HepG2 (cell line): ENCODE results near the gene DUSP16. TPM values are rescaled to one million over a fixed set of nuclear protein-coding genes. Genes with fewer than 3 reads are reported as not detected.

Experiments
- ATAC-seq: fragments of 200-7000 bp; cut with Tn5 transposase; 3 replicates; pipeline ENCODE4 v1.9.1; 2020; ENCODE audit warnings: mild to moderate bottlenecking, moderate library complexity
- BruUV-seq: library from RNA; stranded (reverse); fragments of 400-500 nt; replicated peaks from 2 replicates; lab custom pipeline; 2021; lab: Mats Ljungman, UMichigan
- CTCF ChIA-PET: fragments of 300-600 bp; formaldehyde crosslinking; extraction: SDS; loops from one replicate; lab custom pipeline; 2021; ENCODE audit warnings: low total read pairs, inconsistent platforms, low intra/inter-chr PET ratio; lab: Yijun Ruan, JAX
- POLR2A ChIA-PET: fragments of 350-600 bp; sonication (Branson Sonifier 250); formaldehyde crosslinking; loops from one replicate; lab custom pipeline; 2020; ENCODE audit warnings: antibody characterized with exemption, inconsistent platforms; lab: Yijun Ruan, JAX
- DNase-seq: peaks from one replicate; pipeline ENCODE4 v3.0.0-alpha.2; 2015; ENCODE audit warnings: low spot score
- FAIRE-seq: peaks from 3 replicates; lab custom pipeline; 2011; peaks lifted over from hg19 to GRCh38; lab: Jason Lieb, UNC
- H2AFZ ChIP-seq: one replicate; pipeline ENCODE4 v1.6.1; 2011; ENCODE audit warnings: low read length, inconsistent platforms
- H3K27ac ChIP-seq: fragments of 300-600 bp; 3 replicates; pipeline ENCODE4 v1.8.0; 2011; ENCODE audit warnings: mixed run types, mild to moderate bottlenecking, mixed read lengths, low read length, inconsistent platforms; ENCODE audit not compliant: insufficient read depth; ENCODE audit errors: extremely low read length
- H3K27me3 ChIP-seq, 2 experiments: fragments of 200-600 bp in 1 of 2; 2 replicates in 1 of 2; 3 replicates in 1 of 2; pipeline versions ENCODE4 v1.6.0 to v1.8.0; 2011; ENCODE audit warnings: low read length in 2 of 2, mild to moderate bottlenecking in 2 of 2, moderate library complexity in 2 of 2, inconsistent platforms in 1 of 2; ENCODE audit not compliant: insufficient read depth in 2 of 2, control insufficient read depth in 1 of 2
- H3K36me3 ChIP-seq, 2 experiments: fragments of 200-600 bp in 1 of 2; replicated peaks in 1 of 2; 2 replicates in 1 of 2; 3 replicates in 1 of 2; pipeline versions ENCODE4 v1.5.1 to v1.8.0; 2011; ENCODE audit warnings: low read length in 2 of 2, inconsistent platforms in 1 of 2; ENCODE audit not compliant: insufficient read depth in 2 of 2, control insufficient read depth in 1 of 2
- H3K4me1 ChIP-seq: 2 replicates; pipeline ENCODE4 v1.5.1; 2012; ENCODE audit warnings: low read length, inconsistent platforms; ENCODE audit not compliant: insufficient read depth
- H3K4me2 ChIP-seq: 2 replicates; pipeline ENCODE4 v1.6.0; 2011; ENCODE audit warnings: low read depth, low read length, inconsistent platforms
- H3K4me3 ChIP-seq, 3 experiments: fragments of 200-600 bp in 1 of 3; sonication (generic), shearing (Covaris generic) in 1 of 3; replicated peaks in 1 of 3; 2 replicates each; pipeline ENCODE4 v1.5.1; 2011 to 2016; ENCODE audit warnings: low read length in 3 of 3, inconsistent platforms in 2 of 3, low read depth in 2 of 3, mild to moderate bottlenecking in 2 of 3, control low read depth in 1 of 3, mixed read lengths in 1 of 3; ENCODE audit not compliant: insufficient read depth in 1 of 3
- H3K79me2 ChIP-seq: one replicate; pipeline ENCODE4 v1.6.1; 2011; ENCODE audit warnings: low read length, inconsistent platforms; ENCODE audit not compliant: insufficient read depth
- H3K9ac ChIP-seq: 2 replicates; pipeline ENCODE4 v1.6.0; 2011; ENCODE audit warnings: mild to moderate bottlenecking, low read depth, low read length, inconsistent platforms; ENCODE audit not compliant: insufficient read depth
- H3K9me3 ChIP-seq: 2 replicates; pipeline ENCODE4 v1.5.1; 2012; ENCODE audit warnings: mild to moderate bottlenecking, low read length
- H4K20me1 ChIP-seq: 2 replicates; pipeline ENCODE4 v1.6.0; 2011; ENCODE audit warnings: inconsistent platforms, mild to moderate bottlenecking, low read length, moderate library complexity; ENCODE audit not compliant: insufficient read depth
- ATAD3A ChIP-seq: sonication (generic); formaldehyde crosslinking; IDR thresholded peaks from 2 replicates; pipeline ENCODE4 v1.4.0; 2020; ENCODE audit warnings: missing genetic modification reagents
- ATF7 ChIP-seq, 2 experiments: fragments of 450-650 bp in 1 of 2; sonication (generic) in 1 of 2; formaldehyde crosslinking in 1 of 2; IDR thresholded peaks; 2 replicates each; pipeline versions ENCODE4 v1.4.0 to v1.6.1; 2016 to 2020; ENCODE audit warnings: antibody characterized with exemption in 1 of 2, mild to moderate bottlenecking in 1 of 2, missing genetic modification reagents in 1 of 2
- CSRNP1 ChIP-seq: sonication (generic); formaldehyde crosslinking; IDR thresholded peaks from 2 replicates; pipeline ENCODE4 v1.8.1; 2023; ENCODE audit warnings: mild to moderate bottlenecking, missing genetic modification reagents
- HCFC1 ChIP-seq: fragments of 150-350 bp; IDR thresholded peaks from 2 replicates; pipeline ENCODE4 v1.6.1; 2014; ENCODE audit warnings: low read depth, low read length
- KLF6 ChIP-seq: IDR thresholded peaks from 2 replicates; pipeline ENCODE4 v1.8.0; 2016; ENCODE audit warnings: missing biosample characterization, missing genetic modification reagents
- KLF9 ChIP-seq: IDR thresholded peaks from 2 replicates; pipeline ENCODE4 v1.6.1; 2016; ENCODE audit warnings: low read depth
- NFYB ChIP-seq: sonication (generic); formaldehyde crosslinking; IDR thresholded peaks from 2 replicates; pipeline ENCODE4 v1.4.0; 2020; ENCODE audit warnings: missing genetic modification reagents
- PCBP2 ChIP-seq: fragments of 200-400 bp; formaldehyde crosslinking; optimal IDR thresholded peaks from 2 replicates; pipeline ENCODE3; 2018; ENCODE audit warnings: low read length, low read depth; ENCODE audit not compliant: poor library complexity, severe bottlenecking
- PHF5A ChIP-seq: IDR thresholded peaks from one replicate; pipeline ENCODE4 v1.6.1; 2018; ENCODE audit warnings: low read depth, missing genetic modification reagents; ENCODE audit not compliant: unreplicated experiment
- RBFOX2 ChIP-seq: fragments of 200-400 bp; formaldehyde crosslinking; IDR thresholded peaks from 2 replicates; pipeline ENCODE4 v1.6.1; 2017; ENCODE audit warnings: low read depth, mild to moderate bottlenecking, low read length
- ZKSCAN5 ChIP-seq: sonication (generic); formaldehyde crosslinking; IDR thresholded peaks from 2 replicates; pipeline ENCODE4 v1.5.1; 2020; ENCODE audit warnings: mild to moderate bottlenecking, missing genetic modification reagents
- ZNF138 ChIP-seq: sonication (generic); formaldehyde crosslinking; IDR thresholded peaks from 2 replicates; pipeline ENCODE4 v1.5.0; 2020; ENCODE audit warnings: mild to moderate bottlenecking, low read depth, missing genetic modification reagents
- ZNF234 ChIP-seq: sonication (generic); formaldehyde crosslinking; conservative IDR thresholded peaks from 2 replicates; pipeline ENCODE4 v1.5.1; 2020; ENCODE audit warnings: mild to moderate bottlenecking, missing genetic modification reagents
- ZNF251 ChIP-seq: sonication (generic); formaldehyde crosslinking; IDR thresholded peaks from 2 replicates; pipeline ENCODE4 v1.9.0; 2021; ENCODE audit warnings: mild to moderate bottlenecking, missing genetic modification reagents
- ZNF33B ChIP-seq: sonication (generic); formaldehyde crosslinking; IDR thresholded peaks from 2 replicates; pipeline ENCODE4 v1.5.1; 2020; ENCODE audit warnings: mild to moderate bottlenecking, missing genetic modification reagents
- ZNF761 ChIP-seq: sonication (generic); formaldehyde crosslinking; conservative IDR thresholded peaks from 2 replicates; pipeline ENCODE4 v1.4.0; 2020; ENCODE audit warnings: mild to moderate bottlenecking, missing genetic modification reagents
- WGBS: methylation state at CpG from one replicate; pipeline ENCODE4 v1.1.6; 2017; ENCODE audit warnings: low lambda C conversion rate; 5-methylcytosine and 5-hydroxymethylcytosine counted together
- in situ Hi-C: cut with HindIII; loops from 2 replicates; pipeline ENCODE4 v1.10.0; 2017; ENCODE audit warnings: low pct_unique_long_range_greater_than_20kb; ENCODE audit not compliant: extremely low pct_ligation_motif_present
- intact Hi-C: fragments of 100-400 bp; cut with micrococcal nuclease; formaldehyde crosslinking; loops from one replicate; pipeline ENCODE4 v1.10.0; 2022; ENCODE audit not compliant: unreplicated experiment
- polyA plus RNA-seq, 8 experiments: library from polyadenylated mRNA; depleted of rRNA in 3 of 8; stranded (reverse) in 7 of 8; unstranded in 1 of 8; fragments of >200 nt; fragmentation: Illumina TruSeq in 4 of 8; extraction: Trizol in 4 of 8; gene quantifications; 2 replicates each; pipeline versions ENCODE4 v1.2.1 to v1.2.3, GENCODE V29; 2011 to 2016; ENCODE audit warnings: low read depth in 4 of 8, missing spikeins in 1 of 8, mixed read lengths in 1 of 8; ENCODE audit not compliant: insufficient read depth in 1 of 8
- total RNA-seq, 5 experiments: library from RNA; depleted of rRNA; stranded (reverse); fragments of >200 nt; fragmentation: Illumina TruSeq; extraction: Trizol; gene quantifications; 2 replicates each; pipeline ENCODE4 v1.2.3, GENCODE V29; 2016; ENCODE audit warnings: low read depth in 1 of 5
- TF ChIP-seq, protein P1 (sequence below): sonication (generic); formaldehyde crosslinking; IDR thresholded peaks from 2 replicates; pipeline ENCODE4 v1.9.0; 2022; ENCODE audit warnings: low read depth, missing genetic modification reagents

The DUSP16 gene
- total and polyA plus RNA-seq, 2 of the 13 experiments (the other 11 are each of a cell fraction or from before 2014, with no cell fraction given): 45.7 to 46.6 TPM

DNA sequence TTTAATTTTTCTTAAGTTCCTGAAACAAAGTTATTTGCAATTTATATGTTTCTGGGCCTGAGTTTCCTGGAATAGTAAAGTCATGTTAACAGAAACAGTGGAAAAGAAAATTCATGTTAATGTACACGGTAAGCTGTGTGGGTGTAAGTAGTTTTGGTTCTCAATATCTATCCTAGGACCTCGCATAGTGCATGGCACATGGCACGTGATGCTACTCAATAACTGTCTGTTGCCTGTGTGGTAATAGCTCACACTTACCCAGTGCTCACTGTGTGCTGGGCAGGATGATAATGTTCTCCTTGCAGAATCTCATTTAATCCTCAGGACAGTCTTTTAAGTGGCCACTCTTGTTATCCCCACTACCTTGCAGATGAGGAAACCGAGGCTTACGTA is 100.7 kb downstream of the DUSP16 start (continued):
- TF ChIP-seq PCBP2 (no peak), ZNF761 (CRISPR knock-in tag) (no peak), ATAD3A (CRISPR knock-in tag) (no peak), PHF5A (no peak), NFYB (CRISPR knock-in tag) (no peak)
- TF ChIP-seq, protein P1, sequence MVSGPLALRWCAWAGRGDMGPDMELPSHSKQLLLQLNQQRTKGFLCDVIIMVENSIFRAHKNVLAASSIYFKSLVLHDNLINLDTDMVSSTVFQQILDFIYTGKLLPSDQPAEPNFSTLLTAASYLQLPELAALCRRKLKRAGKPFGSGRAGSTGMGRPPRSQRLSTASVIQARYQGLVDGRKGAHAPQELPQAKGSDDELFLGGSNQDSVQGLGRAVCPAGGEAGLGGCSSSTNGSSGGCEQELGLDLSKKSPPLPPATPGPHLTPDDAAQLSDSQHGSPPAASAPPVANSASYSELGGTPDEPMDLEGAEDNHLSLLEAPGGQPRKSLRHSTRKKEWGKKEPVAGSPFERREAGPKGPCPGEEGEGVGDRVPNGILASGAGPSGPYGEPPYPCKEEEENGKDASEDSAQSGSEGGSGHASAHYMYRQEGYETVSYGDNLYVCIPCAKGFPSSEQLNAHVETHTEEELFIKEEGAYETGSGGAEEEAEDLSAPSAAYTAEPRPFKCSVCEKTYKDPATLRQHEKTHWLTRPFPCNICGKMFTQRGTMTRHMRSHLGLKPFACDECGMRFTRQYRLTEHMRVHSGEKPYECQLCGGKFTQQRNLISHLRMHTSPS (CRISPR knock-in tag): no peak

DNA sequence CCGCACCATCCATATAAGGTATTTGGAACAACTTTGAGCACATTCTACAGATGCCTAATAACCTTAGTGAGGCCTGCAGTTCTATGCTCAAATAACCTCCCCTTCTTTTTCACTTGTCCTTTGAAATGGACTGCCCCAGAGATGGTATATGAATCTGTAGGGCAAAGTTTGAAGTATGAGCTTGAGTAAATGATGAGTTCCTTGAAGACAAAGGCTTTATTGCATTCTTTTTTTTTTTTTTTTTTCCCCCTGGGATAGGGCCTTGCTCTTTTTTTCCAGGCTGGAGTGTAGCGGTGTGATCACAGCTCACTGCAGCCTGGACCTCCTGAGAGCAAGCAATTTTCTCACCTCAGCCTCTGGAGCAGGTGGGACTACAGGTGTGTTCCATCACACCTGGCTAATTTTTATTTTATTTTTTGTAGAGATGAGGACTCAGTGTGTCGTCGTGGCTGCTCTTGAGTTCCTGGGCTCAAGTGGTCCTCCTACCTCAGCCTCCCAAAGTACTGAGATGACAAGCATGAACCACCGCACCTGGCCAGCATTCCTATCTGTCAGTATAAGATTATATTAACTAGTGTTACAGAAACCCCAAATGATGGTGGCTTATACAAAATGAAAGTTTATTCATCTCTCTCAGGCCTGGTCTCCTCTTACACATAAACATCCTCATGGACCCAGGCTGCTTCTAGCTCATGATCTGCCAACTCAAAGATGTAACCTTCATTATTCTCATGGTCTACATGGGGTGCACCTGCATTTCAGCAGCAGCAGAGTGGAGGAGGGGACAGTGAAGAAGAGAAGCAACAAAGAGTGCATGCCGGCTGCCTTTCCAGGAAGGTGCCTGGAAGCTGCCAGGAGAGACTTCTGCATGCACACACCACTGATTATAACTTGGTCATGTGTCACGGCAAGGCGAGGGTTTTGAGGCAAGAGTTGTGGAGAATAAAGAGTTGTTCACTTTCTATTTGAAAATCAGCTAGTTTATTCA is 101.4 kb downstream of the DUSP16 start:
- in situ Hi-C loops: no loop called here
- DNase-seq: no peak

More for the DNA sequence above, 101.4 kb downstream of the DUSP16 start:
- 96% methylated on average over 8 of the region's 8 CpGs for WGBS
- ChIA-PET POLR2A (no interaction called here), CTCF (no interaction called here)
- no peaks in the 10 kb centered on the region for H3K9me3 ChIP-seq
- no peak overlapping the region for H3K4me2 ChIP-seq
- no peak for ATAC-seq
- H2AFZ ChIP-seq: no peak overlapping the region
- no peak overlapping the region for H3K27ac ChIP-seq
- BruUV-seq: no TSS peak
- no peaks in the 10 kb centered on the region for H3K79me2 ChIP-seq
- H3K4me3 ChIP-seq: no peak overlapping the region
- no peaks in the 10 kb centered on the region for H4K20me1 ChIP-seq
- no peaks in the 10 kb centered on the region for H3K27me3 ChIP-seq
- H3K36me3 ChIP-seq: peaks cover 0 to 2% of the 10 kb centered on the region in 2 experiments; a peak in 2 of 5 replicates
- no peak for FAIRE-seq
- TF ChIP-seq ZNF234 (CRISPR knock-in tag) (no peak), ZKSCAN5 (no peak), KLF6 (CRISPR knock-in tag) (no peak), CSRNP1 (CRISPR knock-in tag) (no peak), KLF9 (CRISPR knock-in tag) (no peak), RBFOX2 (no peak), ZNF33B (CRISPR knock-in tag) (no peak), HCFC1 (no peak), ZNF138 (CRISPR knock-in tag) (no peak), ZNF251 (CRISPR knock-in tag) (no peak), ATF7 (IDR thresholded peaks at IDR 0.05) (no peak), ATF7 (CRISPR knock-in tag; IDR thresholded peaks at IDR 0.05) (no peak)
- peaks cover 6% of the 10 kb centered on the region for H3K4me1 ChIP-seq
- H3K9ac ChIP-seq: no peak overlapping the region
- intact Hi-C loops: no loop called here
